CD4-positive, alpha-beta memory T cell (primary cell): Measurements from ENCODE around the gene AGAP2. TPM values are rescaled to one million over a fixed set of nuclear protein-coding genes. Genes with fewer than 3 reads are reported as not detected.

Source experiments
- CTCF ChIA-PET: fragments of 350-600 bp; sonication (Branson Sonifier 250); formaldehyde crosslinking; loops from one replicate; lab custom pipeline; 2021; ENCODE audit warnings: inconsistent platforms; ENCODE audit not compliant: partially characterized antibody; lab: Charles Lee
- POLR2A ChIA-PET: fragments of 350-600 bp; sonication (Branson Sonifier 250); formaldehyde crosslinking; loops from one replicate; lab custom pipeline; 2021; ENCODE audit not compliant: partially characterized antibody; lab: Charles Lee
- DNase-seq, 5 donors: peaks; one replicate each; pipeline versions ENCODE4 v3.0.0 to v3.0.0-alpha.2; 2020 to 2022; ENCODE audit warnings: mixed read lengths in 1 of 5
- H3K27ac ChIP-seq: one replicate; pipeline ENCODE4 v1.7.0; 2013; ENCODE audit warnings: low read depth, low read length
- H3K27me3 ChIP-seq: 2 replicates; pipeline ENCODE4 v1.7.0; 2013; ENCODE audit warnings: mild to moderate bottlenecking, low read length, moderate library complexity; ENCODE audit not compliant: insufficient read depth
- H3K36me3 ChIP-seq: 2 replicates; pipeline ENCODE4 v1.7.0; 2013; ENCODE audit warnings: mild to moderate bottlenecking, low read length, moderate library complexity; ENCODE audit not compliant: insufficient read depth
- H3K4me1 ChIP-seq: 2 replicates; pipeline ENCODE4 v1.7.0; 2013; ENCODE audit warnings: mild to moderate bottlenecking, low read length, moderate library complexity; ENCODE audit not compliant: insufficient read depth
- H3K4me3 ChIP-seq, 2 donors: one replicate each; pipeline ENCODE4 v1.7.0; 2013; ENCODE audit warnings: low read length in 2 of 2, mild to moderate bottlenecking in 1 of 2
- H3K9me3 ChIP-seq, 2 donors: one replicate each; pipeline ENCODE4 v1.7.0; 2013; ENCODE audit warnings: low read length in 2 of 2, control low read depth in 1 of 2; ENCODE audit not compliant: control insufficient read depth in 1 of 2
- H3K27ac Mint-ChIP-seq, 7 donors: one replicate each; pipeline ENCODE4 v1.8.0; 2020 to 2021; ENCODE audit warnings: mixed read lengths in 7 of 7, mild to moderate bottlenecking in 6 of 7, inconsistent platforms in 3 of 7, moderate library complexity in 3 of 7
- H3K27me3 Mint-ChIP-seq, 2 donors: one replicate each; pipeline ENCODE4 v1.8.0; 2020 to 2021; ENCODE audit warnings: mixed read lengths in 2 of 2
- H3K36me3 Mint-ChIP-seq, 2 donors: one replicate each; pipeline ENCODE4 v1.8.0; 2020 to 2021; ENCODE audit warnings: mixed read lengths in 2 of 2, inconsistent platforms in 1 of 2, mild to moderate bottlenecking in 1 of 2
- H3K4me1 Mint-ChIP-seq, 4 donors: one replicate each; pipeline ENCODE4 v1.8.0; 2020 to 2021; ENCODE audit warnings: mixed read lengths in 4 of 4, mild to moderate bottlenecking in 1 of 4
- H3K4me3 Mint-ChIP-seq, 8 donors: one replicate each; pipeline ENCODE4 v1.8.0; 2020 to 2021; ENCODE audit warnings: mixed read lengths in 8 of 8, mild to moderate bottlenecking in 7 of 8, moderate library complexity in 6 of 8, inconsistent platforms in 3 of 8
- H3K9me3 Mint-ChIP-seq, 8 donors: one replicate each; pipeline ENCODE4 v1.8.0; 2020 to 2021; ENCODE audit warnings: mixed read lengths in 8 of 8, mild to moderate bottlenecking in 5 of 8, inconsistent platforms in 3 of 8, moderate library complexity in 1 of 8
- intact Hi-C: fragments of 100-400 bp; cut with micrococcal nuclease; formaldehyde crosslinking; loops from one replicate; pipeline ENCODE4 v1.15.1; 2023
- polyA plus RNA-seq, 2 donors: library from polyadenylated mRNA; unstranded; fragments of 300-500 nt; fragmentation: Illumina TruSeq; gene quantifications; one replicate each; pipeline ENCODE4 v1.2.3, GENCODE V29; 2021
- total RNA-seq, 2 experiments: library from RNA; stranded (reverse); gene quantifications; one replicate each; pipeline ENCODE4 v1.2.3, GENCODE V29; 2021

AGAP2 gene
- total and polyA plus RNA-seq, 4 experiments from 2014 or later, result 3.2 to 66.7 (median 35.9) TPM

DNA sequence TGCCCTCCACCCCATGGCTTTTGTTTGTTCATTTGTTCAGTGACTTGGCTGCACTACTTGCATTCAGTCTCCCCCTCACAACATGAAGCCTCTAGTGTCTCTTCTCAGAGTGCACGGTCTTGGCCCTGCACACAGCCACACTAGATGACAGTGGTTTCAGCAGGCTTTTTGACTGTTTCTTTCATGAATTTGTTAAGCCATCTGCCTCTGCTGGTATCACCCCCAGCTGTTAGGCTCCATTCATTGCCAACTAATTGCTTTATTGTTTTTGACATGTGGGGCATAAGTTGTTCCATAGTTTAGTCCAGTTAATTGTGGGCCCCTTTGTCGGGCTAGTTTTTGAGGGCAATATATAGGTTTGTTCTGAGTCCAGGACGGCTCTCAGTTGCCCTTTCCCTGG is 25.8 kb downstream of the AGAP2 start:
- Mint-ChIP-seq H3K9me3 (no peaks in the 10 kb centered on the region), H3K36me3 (peaks cover 19 to 47% of the 10 kb centered on the region in 2 donors), H3K27me3 (no peaks in the 10 kb centered on the region), H3K4me1 (peaks cover 0 to 9% (median 4%) of the 10 kb centered on the region in 4 donors), H3K4me3 (no peak overlapping the region), H3K27ac (no peak overlapping the region)
- ChIA-PET POLR2A (interaction anchor here (0.7 to 1.5 kb wide), 2 partner anchors 12 to 28 kb away, joined by 4 to 5 read pairs; no protein-coding TSS in a partner anchor), CTCF (no interaction called here)
- no peaks in the 10 kb centered on the region for H3K27me3 ChIP-seq
- intact Hi-C loops, result no loop called here
- H3K9me3 ChIP-seq, result no peaks in the 10 kb centered on the region
- H3K36me3 ChIP-seq, result peaks cover 20% of the 10 kb centered on the region
- H3K27ac ChIP-seq, result no peak overlapping the region
- peaks cover 3% of the 10 kb centered on the region for H3K4me1 ChIP-seq
- no peak for DNase-seq
- H3K4me3 ChIP-seq, result no peak overlapping the region

DNA sequence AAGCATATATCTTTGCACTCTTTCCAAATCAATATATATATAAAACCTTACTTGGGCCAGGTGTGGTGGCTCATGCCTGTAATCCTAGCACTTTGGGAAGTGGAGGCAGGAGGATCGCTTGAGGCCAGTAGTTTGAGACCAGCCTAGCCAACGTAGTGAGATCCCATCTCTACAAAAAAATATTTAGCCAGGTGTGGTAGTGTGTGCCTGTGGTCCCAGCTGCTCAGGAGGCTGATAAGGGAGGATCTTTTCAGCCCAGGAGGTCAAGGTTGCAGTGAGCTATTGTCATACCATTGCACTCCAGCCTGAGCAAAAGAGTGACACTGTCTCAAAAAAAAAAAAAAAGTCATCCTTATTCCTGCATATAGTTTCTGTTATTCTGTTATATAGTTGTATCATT is 30.2 kb downstream of the AGAP2 start:
- H3K9me3 ChIP-seq, result peaks cover 0 to 4% of the 10 kb centered on the region in 2 donors
- Mint-ChIP-seq H3K9me3 (peaks cover 0 to 7% (median 5%) of the 10 kb centered on the region in 8 donors), H3K36me3 (peaks cover 41 to 56% of the 10 kb centered on the region in 2 donors), H3K27ac (no peak overlapping the region), H3K4me1 (peaks cover 0 to 9% (median 4%) of the 10 kb centered on the region in 4 donors), H3K4me3 (no peak overlapping the region), H3K27me3 (no peaks in the 10 kb centered on the region)
- no peak overlapping the region for H3K27ac ChIP-seq
- CTCF ChIA-PET, result interaction anchor here (1.1 kb wide), 1 partner anchor 33 kb away, joined by 5 read pairs; no protein-coding TSS in a partner anchor
- POLR2A ChIA-PET, result no interaction called here
- H3K4me3 ChIP-seq, result no peak overlapping the region
- H3K36me3 ChIP-seq, result peaks cover 6% of the 10 kb centered on the region
- peaks cover 3% of the 10 kb centered on the region for H3K4me1 ChIP-seq
- no peak for DNase-seq
- no peaks in the 10 kb centered on the region for H3K27me3 ChIP-seq
- intact Hi-C loops, result no loop called here

DNA sequence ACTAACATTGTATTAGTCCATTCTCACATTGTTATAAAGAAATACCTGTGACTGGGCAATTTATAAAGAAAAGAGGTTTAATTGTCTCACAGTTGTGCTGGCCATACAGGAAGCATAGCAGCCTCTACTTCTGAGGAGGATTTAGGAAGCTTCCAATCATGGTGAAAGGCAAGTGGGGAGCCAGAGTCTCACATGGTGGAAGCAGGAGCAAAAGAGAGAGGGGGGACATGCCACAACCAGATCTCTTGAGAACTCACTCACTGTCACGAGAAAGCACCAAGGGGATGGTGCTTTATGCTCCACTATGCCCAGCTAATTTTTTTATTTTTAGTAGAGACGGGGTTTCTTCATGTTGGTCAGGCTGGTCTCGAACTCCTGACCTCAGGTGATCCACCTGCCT is 31.3 kb downstream of the AGAP2 start:
- Mint-ChIP-seq H3K36me3 (peaks cover 52 to 59% of the 10 kb centered on the region in 2 donors), H3K27ac (peak overlapping the region in 2 of 7 donors; percentile 31 to 46), H3K9me3 (peaks cover 0 to 15% (median 5%) of the 10 kb centered on the region in 8 donors), H3K27me3 (no peaks in the 10 kb centered on the region), H3K4me1 (peaks cover 0 to 9% (median 4%) of the 10 kb centered on the region in 4 donors), H3K4me3 (no peak overlapping the region)
- H3K36me3 ChIP-seq, result peaks cover 12% of the 10 kb centered on the region
- H3K27me3 ChIP-seq, result no peaks in the 10 kb centered on the region
- no peak for DNase-seq
- ChIA-PET CTCF (no interaction called here), POLR2A (interaction anchor here (0.9 to 1.3 kb wide), 3 partner anchors 9 to 34 kb away, joined by 3 to 5 read pairs (median 3); no protein-coding TSS in a partner anchor)
- H3K4me3 ChIP-seq, result no peak overlapping the region
- H3K9me3 ChIP-seq, result peaks cover 0 to 4% of the 10 kb centered on the region in 2 donors
- intact Hi-C loops, result no loop called here
- H3K4me1 ChIP-seq, result no peaks in the 10 kb centered on the region
- no peak overlapping the region for H3K27ac ChIP-seq

DNA sequence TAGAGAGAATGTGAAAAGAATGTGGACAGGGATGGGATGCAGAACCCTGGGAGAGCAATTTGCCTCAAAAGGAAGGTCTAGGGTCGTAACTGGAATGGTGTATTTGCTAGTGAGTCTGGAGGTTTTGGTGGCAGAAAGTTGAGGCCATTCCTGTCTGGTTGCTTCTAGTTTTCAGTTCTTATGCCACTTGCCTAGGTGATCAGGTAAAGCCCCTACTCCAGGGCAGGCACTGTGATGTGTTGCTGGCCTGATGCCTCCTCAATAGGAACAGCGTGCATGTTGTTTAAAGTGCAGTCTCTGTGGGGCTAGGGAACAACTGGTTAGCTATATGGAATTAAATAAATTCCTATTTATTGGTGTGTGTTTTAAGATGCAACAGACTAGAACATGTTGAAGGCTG is 38.2 kb downstream of the AGAP2 start:
- Mint-ChIP-seq H3K4me1 (peaks cover 0 to 33% (median 15%) of the 10 kb centered on the region in 4 donors), H3K27me3 (no peaks in the 10 kb centered on the region), H3K4me3 (no peak overlapping the region), H3K9me3 (peaks cover 0 to 15% (median 5%) of the 10 kb centered on the region in 8 donors), H3K27ac (peak overlapping the region in 2 of 7 donors; percentile 63 to 69), H3K36me3 (peaks cover 74% of the 10 kb centered on the region in 2 donors)
- H3K27me3 ChIP-seq, result no peaks in the 10 kb centered on the region
- H3K4me3 ChIP-seq, result no peak overlapping the region
- ChIA-PET POLR2A (no interaction called here), CTCF (interaction anchor here (0.7 kb wide), 1 partner anchor 11 kb away, joined by 6 read pairs; no protein-coding TSS in a partner anchor)
- peaks cover 0 to 4% of the 10 kb centered on the region in 2 donors for H3K9me3 ChIP-seq
- no peak for DNase-seq
- intact Hi-C loops, result no loop called here
- peaks cover 9% of the 10 kb centered on the region for H3K4me1 ChIP-seq
- H3K27ac ChIP-seq, result no peak overlapping the region
- H3K36me3 ChIP-seq, result peaks cover 44% of the 10 kb centered on the region

DNA sequence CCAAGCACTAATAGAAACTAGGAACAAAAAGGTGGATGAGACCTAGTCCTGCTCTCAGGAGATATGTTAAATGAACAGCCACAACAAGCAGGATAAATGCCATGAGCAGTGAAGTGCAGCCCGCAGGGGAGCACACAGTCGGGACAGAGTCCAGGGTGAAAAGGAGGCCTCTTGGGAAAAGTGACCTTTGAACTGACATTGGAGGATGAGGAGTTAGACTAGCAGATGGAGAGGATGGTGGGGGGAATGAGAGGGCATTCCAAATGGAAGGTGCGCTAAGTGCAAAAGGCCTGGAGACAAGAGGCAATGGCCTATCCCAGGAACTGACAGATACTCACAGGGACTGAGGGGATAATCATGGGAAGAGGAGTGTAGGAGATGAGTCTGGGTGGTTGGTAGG is 40.1 kb downstream of the AGAP2 start:
- Histone ChIP-seq H3K27ac (no peak overlapping the region), H3K27me3 (no peaks in the 10 kb centered on the region), H3K36me3 (peaks cover 39% of the 10 kb centered on the region), H3K4me1 (peaks cover 19% of the 10 kb centered on the region), H3K9me3 (no peaks in the 10 kb centered on the region), H3K4me3 (no peak overlapping the region)
- Mint-ChIP-seq H3K27me3 (no peaks in the 10 kb centered on the region), H3K36me3 (peaks cover 60 to 62% of the 10 kb centered on the region in 2 donors), H3K4me3 (peak overlapping the region in 1 of 8 donors; percentile 15), H3K9me3 (peaks cover 0 to 10% (median 1%) of the 10 kb centered on the region in 8 donors), H3K4me1 (peaks cover 0 to 33% (median 15%) of the 10 kb centered on the region in 4 donors), H3K27ac (peak overlapping the region in 2 of 7 donors; percentile 6 to 15)
- CTCF ChIA-PET, result interaction anchor here (1.0 kb wide), 1 partner anchor 58 kb away, joined by 3 read pairs; no protein-coding TSS in a partner anchor
- DNase-seq, result no peak
- POLR2A ChIA-PET, result interaction anchor here (0.6 kb wide), 1 partner anchor 1070 kb away, joined by 3 read pairs; no protein-coding TSS in a partner anchor
- intact Hi-C loops, result loop anchor here (10.0 kb wide), 1 partner anchor 244 kb away; the partner anchor contains the start of genes GLI1 and INHBE

DNA sequence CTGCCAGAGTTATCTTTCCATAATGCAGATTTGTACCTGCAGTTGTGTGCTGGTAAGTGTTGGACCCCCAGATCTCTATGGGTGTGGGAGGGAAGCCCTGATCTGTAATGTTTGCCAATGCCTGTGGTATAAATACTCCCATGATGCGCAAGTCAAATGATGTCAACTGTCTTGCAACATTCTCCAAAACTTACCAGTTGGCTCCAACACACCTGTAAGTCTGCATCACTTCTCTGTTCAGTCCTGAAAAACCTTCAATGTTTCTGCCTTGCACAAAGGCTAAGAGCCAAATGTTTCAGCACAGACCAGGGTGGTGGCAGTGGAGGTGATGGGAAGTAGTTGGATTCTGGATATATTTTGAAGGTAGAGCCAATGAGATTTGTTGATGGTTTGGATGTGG is 41.5 kb downstream of the AGAP2 start:
- Histone ChIP-seq H3K4me3 (no peak overlapping the region), H3K9me3 (no peaks in the 10 kb centered on the region), H3K36me3 (peaks cover 33% of the 10 kb centered on the region), H3K27ac (no peak overlapping the region), H3K4me1 (peaks cover 26% of the 10 kb centered on the region), H3K27me3 (no peaks in the 10 kb centered on the region)
- peaks cover 0 to 33% (median 15%) of the 10 kb centered on the region in 4 donors for H3K4me1 Mint-ChIP-seq
- DNase-seq, result no peak
- ChIA-PET POLR2A (no interaction called here), CTCF (no interaction called here)
- peaks cover 47 to 48% of the 10 kb centered on the region in 2 donors for H3K36me3 Mint-ChIP-seq
- H3K4me3 Mint-ChIP-seq, result peak overlapping the region in 1 of 8 donors; percentile 27
- H3K27ac Mint-ChIP-seq, result peak overlapping the region in 2 of 7 donors; percentile 37 to 42
- intact Hi-C loops, result loop anchor here (10.0 kb wide), 1 partner anchor 242 kb away; the partner anchor contains the start of genes GLI1 and INHBE
- H3K9me3 Mint-ChIP-seq, result no peaks in the 10 kb centered on the region
- H3K27me3 Mint-ChIP-seq, result no peaks in the 10 kb centered on the region

DNA sequence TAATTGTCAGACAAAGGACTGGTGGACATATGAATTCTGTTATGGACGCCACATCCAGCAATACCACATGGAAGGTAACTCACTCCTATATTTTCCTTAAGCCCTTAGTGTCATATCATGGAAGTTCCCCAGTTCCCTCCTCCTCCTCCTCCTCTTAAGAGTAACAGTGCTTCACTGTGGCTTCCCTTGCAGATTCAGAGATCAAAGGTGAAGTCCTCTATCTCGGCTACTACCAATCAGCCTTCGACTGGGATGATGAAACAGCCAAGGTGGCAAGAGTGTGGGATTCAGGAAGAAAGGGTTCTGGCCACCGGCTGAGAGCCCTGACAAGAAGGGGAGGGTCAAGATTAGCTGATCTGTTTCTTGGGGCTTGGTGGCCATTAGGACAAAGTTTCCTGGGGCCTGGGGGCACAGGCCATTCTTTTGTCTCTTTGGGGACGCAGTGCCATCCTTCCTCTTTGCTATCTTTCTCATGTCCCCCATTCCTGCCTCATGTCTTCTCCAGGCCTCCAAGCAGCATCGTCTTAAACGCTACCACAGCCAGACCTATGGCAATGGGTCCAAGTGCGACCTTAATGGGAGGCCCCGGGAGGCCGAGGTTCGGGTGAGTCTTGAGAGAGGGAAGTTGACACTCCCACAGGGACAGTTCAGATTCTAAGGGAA is 42.6 kb downstream of the AGAP2 start:
- Mint-ChIP-seq H3K27ac (peak overlapping the region in 3 of 7 donors; percentile 60 to 80 (median 67)), H3K9me3 (no peaks in the 10 kb centered on the region), H3K36me3 (peaks cover 44 to 45% of the 10 kb centered on the region in 2 donors), H3K27me3 (peaks cover 0 to 2% of the 10 kb centered on the region in 2 donors), H3K4me3 (peak overlapping the region in 7 of 8 donors; percentile 17 to 71 (median 51)), H3K4me1 (peaks cover 0 to 33% (median 15%) of the 10 kb centered on the region in 4 donors)
- no peaks in the 10 kb centered on the region for H3K9me3 ChIP-seq
- DNase-seq, result no peak
- no peak overlapping the region for H3K4me3 ChIP-seq
- intact Hi-C loops, result loop anchor here (10.0 kb wide), 1 partner anchor 241 kb away; the partner anchor contains the start of genes GLI1 and INHBE
- CTCF ChIA-PET, result no interaction called here
- H3K4me1 ChIP-seq, result peaks cover 26% of the 10 kb centered on the region
- peaks cover 33% of the 10 kb centered on the region for H3K36me3 ChIP-seq
- POLR2A ChIA-PET, result no interaction called here
- no peak overlapping the region for H3K27ac ChIP-seq
- H3K27me3 ChIP-seq, result no peaks in the 10 kb centered on the region
